Adrenal gland (tissue), 5 donors: ENCODE measurements around the gene UST.

Experiments used
- CTCF ChIP-seq, 6 experiments: fragments of 450-650 bp in 4 of 6; fragments of 200-600 bp in 2 of 6; sonication (generic) in 1 of 6; IDR thresholded peaks; 1 replicate in 5 of 6; 2 replicates in 1 of 6; pipeline versions ENCODE4 v1.5.1 to v1.8.0; 2016 to 2021; ENCODE audit warnings: antibody characterized with exemption in 6 of 6, mild to moderate bottlenecking in 2 of 6, moderate library complexity in 1 of 6
- POLR2A ChIP-seq, 2 donors: fragments of 450-650 bp; IDR thresholded peaks; one replicate each; pipeline ENCODE4 v1.6.1; 2017; ENCODE audit warnings: antibody characterized with exemption in 2 of 2, mild to moderate bottlenecking in 2 of 2, moderate library complexity in 1 of 2
- donor health status: DM: no; HTN: no; CAD: no.

- no peak for TF ChIP-seq CTCF (IDR thresholded peaks at IDR 0.05)
- TF ChIP-seq POLR2A (IDR thresholded peaks at IDR 0.05): no peak
These were observed 126.3 kb downstream of the UST start for GRCh38 chr6:148873154-148873553.
